MM.1S (cell line): ENCODE measurements around the gene PLS1.

Experiments
- EZH2phosphoT487 ChIP-seq: fragments of 300-600 bp; sonication (generic); IDR thresholded peaks from 2 replicates; pipeline ENCODE4 v1.6.1; 2018; ENCODE audit warnings: antibody characterized with exemption, low read length
- TF ChIP-seq, protein P1 (sequence below): fragments of 300-600 bp; sonication (generic); IDR thresholded peaks from 2 replicates; pipeline ENCODE4 v1.5.1; 2016; ENCODE audit warnings: antibody characterized with exemption, low read length, mixed read lengths

DNA sequence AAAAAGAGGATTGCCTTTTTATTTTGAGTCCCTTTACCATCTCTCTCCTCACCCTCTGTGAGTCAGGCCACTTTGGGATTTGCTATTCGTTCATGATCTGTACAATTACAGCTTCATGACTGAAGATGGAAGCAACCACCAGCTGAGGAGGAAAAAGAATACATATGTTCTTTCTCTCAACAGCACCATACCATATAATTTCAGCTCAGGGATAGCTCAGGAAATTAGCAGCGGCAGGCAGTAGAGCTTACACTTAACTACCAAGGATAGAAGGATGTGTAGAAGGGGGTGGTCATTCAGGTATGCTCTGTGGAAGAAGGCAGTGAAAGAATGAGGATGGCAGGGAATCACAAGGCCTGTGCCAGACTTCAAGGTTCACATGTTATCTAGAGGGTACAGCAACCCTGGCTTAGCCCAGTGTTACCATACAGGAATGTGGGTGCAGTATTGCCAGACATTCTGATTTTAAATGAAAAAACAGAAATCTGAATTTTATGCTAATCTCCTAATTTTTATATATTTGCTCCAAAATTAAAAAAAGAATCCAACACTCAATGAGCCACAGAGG, 17.9 kb downstream of the PLS1 start:
- no peak for TF ChIP-seq EZH2phosphoT487
- TF ChIP-seq, protein P1, sequence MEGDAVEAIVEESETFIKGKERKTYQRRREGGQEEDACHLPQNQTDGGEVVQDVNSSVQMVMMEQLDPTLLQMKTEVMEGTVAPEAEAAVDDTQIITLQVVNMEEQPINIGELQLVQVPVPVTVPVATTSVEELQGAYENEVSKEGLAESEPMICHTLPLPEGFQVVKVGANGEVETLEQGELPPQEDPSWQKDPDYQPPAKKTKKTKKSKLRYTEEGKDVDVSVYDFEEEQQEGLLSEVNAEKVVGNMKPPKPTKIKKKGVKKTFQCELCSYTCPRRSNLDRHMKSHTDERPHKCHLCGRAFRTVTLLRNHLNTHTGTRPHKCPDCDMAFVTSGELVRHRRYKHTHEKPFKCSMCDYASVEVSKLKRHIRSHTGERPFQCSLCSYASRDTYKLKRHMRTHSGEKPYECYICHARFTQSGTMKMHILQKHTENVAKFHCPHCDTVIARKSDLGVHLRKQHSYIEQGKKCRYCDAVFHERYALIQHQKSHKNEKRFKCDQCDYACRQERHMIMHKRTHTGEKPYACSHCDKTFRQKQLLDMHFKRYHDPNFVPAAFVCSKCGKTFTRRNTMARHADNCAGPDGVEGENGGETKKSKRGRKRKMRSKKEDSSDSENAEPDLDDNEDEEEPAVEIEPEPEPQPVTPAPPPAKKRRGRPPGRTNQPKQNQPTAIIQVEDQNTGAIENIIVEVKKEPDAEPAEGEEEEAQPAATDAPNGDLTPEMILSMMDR: no peak
